ENCODE results near the gene ZBED5.
"Not testable (repeated sequence)": the region's sequence is repeated elsewhere in the genome, so short reads cannot be mapped to it uniquely, and the experiment has no call there.

Gene ZBED5

DNA sequence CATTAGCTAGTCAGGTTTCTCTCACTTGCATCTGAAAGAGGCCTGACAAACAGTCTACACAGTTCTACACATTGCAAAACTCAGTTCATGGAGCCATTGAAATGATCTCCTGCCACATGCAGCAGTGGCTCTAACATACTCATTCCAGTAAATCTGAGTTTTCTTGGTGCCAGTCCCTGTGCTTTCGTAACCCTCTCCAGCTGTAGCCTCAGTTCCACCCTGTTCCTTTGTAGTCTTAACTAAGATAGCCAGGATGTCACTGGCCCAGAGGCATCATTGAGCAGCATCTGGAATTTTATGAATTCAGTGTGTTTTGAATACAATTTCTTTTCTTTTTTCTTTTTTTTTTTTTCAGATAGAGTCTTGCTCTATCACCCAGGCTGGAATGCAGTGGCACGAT, 37.4 kb upstream of the ZBED5 start:
- CTCF ChIA-PET, result no interaction called here
- DNase-seq (ENCODE audit: extremely low spot score), result no peak
- TF ChIP-seq FOXM1 (IDR thresholded peaks at IDR 0.05; ENCODE audit: borderline replicate concordance) (no peak), L3MBTL2 (conservative IDR thresholded peaks at IDR 0.05) (no peak), ZNF384 (IDR thresholded peaks at IDR 0.05) (no peak), HDGF (IDR thresholded peaks at IDR 0.05; ENCODE audit: borderline replicate concordance) (no peak), ARNT (IDR thresholded peaks at IDR 0.05) (no peak), ELF4 (IDR thresholded peaks at IDR 0.05) (no peak), FOXA1 (IDR thresholded peaks at IDR 0.05) (no peak), FOXK2 (IDR thresholded peaks at IDR 0.05) (no peak), BHLHE40 (IDR thresholded peaks at IDR 0.05; ENCODE audit: borderline replicate concordance) (no peak), CTBP1 (IDR thresholded peaks at IDR 0.05; ENCODE audit: borderline replicate concordance) (no peak), NFRKB (IDR thresholded peaks at IDR 0.05) (no peak), TARDBP (IDR thresholded peaks at IDR 0.05) (no peak), LEF1 (IDR thresholded peaks at IDR 0.05; ENCODE audit: borderline replicate concordance) (no peak), SP1 (IDR thresholded peaks at IDR 0.05) (no peak), SUZ12 (IDR thresholded peaks at IDR 0.05) (no peak)
- TF ChIP-seq, protein P1, sequence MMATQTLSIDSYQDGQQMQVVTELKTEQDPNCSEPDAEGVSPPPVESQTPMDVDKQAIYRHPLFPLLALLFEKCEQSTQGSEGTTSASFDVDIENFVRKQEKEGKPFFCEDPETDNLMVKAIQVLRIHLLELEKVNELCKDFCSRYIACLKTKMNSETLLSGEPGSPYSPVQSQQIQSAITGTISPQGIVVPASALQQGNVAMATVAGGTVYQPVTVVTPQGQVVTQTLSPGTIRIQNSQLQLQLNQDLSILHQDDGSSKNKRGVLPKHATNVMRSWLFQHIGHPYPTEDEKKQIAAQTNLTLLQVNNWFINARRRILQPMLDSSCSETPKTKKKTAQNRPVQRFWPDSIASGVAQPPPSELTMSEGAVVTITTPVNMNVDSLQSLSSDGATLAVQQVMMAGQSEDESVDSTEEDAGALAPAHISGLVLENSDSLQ (IDR thresholded peaks at IDR 0.05), result no peak
- POLR2A ChIA-PET, result interaction anchor here (1.5 to 2.6 kb wide), 2 partner anchors 37 to 86 kb away, joined by 3 to 6 read pairs; partner anchors contain the start of genes EIF4G2 and ZBED5

DNA sequence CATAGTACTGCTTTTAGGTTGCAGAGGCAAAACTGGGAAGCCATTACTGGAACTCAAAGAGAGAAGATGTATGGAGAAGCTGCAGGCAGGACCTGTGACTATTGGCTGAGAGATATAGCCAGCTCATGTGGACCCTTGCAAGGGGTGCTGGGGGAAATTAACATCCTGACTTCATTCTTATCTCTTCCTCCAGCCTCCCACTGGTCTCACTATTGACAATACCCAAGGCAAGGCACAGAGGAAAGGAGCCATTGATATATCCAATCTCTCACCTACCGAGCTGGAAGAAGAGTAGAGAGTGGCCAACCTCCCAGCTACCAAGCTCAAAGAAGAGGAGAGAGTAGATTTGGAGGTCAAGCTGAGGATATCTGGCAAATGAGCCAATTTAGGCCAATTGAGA, 36.8 kb upstream of the ZBED5 start:
- DNase-seq (ENCODE audit: extremely low spot score), result no peak
- TF ChIP-seq BHLHE40 (IDR thresholded peaks at IDR 0.05; ENCODE audit: borderline replicate concordance), result no peak
- no peak for TF ChIP-seq ELF4 (IDR thresholded peaks at IDR 0.05)
- TF ChIP-seq CTBP1 (IDR thresholded peaks at IDR 0.05; ENCODE audit: borderline replicate concordance), result no peak
- CTCF ChIA-PET, result interaction anchor here (1.6 kb wide), 1 partner anchor 16 kb away, joined by 6 read pairs; no protein-coding TSS in a partner anchor
- POLR2A ChIA-PET, result interaction anchor here (1.5 to 2.6 kb wide), 2 partner anchors 37 to 86 kb away, joined by 3 to 6 read pairs; partner anchors contain the start of genes EIF4G2 and ZBED5

DNA sequence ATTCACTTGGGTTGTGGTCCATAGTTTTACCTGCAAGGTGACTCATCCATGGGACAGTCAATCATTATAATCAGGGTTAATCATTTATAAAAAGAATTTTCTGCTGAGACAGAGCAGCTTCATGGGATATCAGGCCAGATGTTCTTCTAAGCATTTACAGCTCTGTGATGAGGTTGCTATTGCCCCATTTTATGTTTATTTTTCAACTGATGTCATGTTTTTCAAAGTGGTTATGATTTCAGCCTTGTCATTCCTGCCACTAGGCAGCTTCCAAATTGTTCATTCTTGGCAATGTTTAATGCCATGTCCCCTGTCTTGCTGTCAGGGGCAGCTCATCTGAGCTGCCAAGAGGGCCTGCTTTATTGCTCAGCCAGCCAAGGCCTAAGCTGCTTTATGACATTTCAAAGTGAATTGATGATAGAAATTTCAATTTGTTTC, 35.9 kb upstream of the ZBED5 start:
- DNase-seq (ENCODE audit: extremely low spot score), result no peak
- TF ChIP-seq LEF1 (IDR thresholded peaks at IDR 0.05; ENCODE audit: borderline replicate concordance) (no peak), BHLHE40 (IDR thresholded peaks at IDR 0.05; ENCODE audit: borderline replicate concordance) (no peak), SUZ12 (IDR thresholded peaks at IDR 0.05) (no peak)
- POLR2A ChIA-PET, result interaction anchor here (2.6 kb wide), 1 partner anchor 85 kb away, joined by 6 read pairs; the partner anchor contains the start of gene EIF4G2
- CTCF ChIA-PET, result interaction anchor here (1.6 kb wide), 1 partner anchor 15 kb away, joined by 6 read pairs; no protein-coding TSS in a partner anchor

DNA sequence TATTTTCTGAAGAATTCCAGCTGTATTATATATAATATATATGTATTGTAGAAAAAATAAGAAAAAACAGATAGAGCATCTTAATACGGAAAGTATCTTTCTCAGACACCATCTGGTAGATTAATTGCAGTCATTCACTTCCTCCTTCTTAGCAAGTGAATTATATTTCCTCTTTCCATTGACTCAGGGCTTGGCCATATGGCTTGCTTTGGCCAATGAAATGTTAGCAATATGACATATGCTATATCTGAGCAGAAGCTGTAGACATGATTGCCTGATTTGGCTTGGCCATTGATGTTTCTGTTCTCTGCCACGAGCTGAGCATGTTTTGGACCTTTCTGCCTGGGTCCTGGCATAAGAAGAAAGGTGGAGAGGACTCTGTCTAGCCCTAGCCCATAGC, 34.4 kb upstream of the ZBED5 start:
- TF ChIP-seq, protein P1 (IDR thresholded peaks at IDR 0.05), result no peak
- no peak for TF ChIP-seq SP1 (IDR thresholded peaks at IDR 0.05)
- no peak for TF ChIP-seq ARNT (IDR thresholded peaks at IDR 0.05)
- no peak for TF ChIP-seq TARDBP (IDR thresholded peaks at IDR 0.05)
- TF ChIP-seq FOXM1 (IDR thresholded peaks at IDR 0.05; ENCODE audit: borderline replicate concordance), result no peak
- TF ChIP-seq FOXK2 (IDR thresholded peaks at IDR 0.05), result no peak
- TF ChIP-seq BHLHE40 (IDR thresholded peaks at IDR 0.05; ENCODE audit: borderline replicate concordance), result no peak
- TF ChIP-seq FOXA1 (IDR thresholded peaks at IDR 0.05), result no peak
- TF ChIP-seq ZNF384 (IDR thresholded peaks at IDR 0.05), result no peak
- ChIA-PET CTCF (no interaction called here), POLR2A (no interaction called here)
- no peak for DNase-seq (ENCODE audit: extremely low spot score)

DNA sequence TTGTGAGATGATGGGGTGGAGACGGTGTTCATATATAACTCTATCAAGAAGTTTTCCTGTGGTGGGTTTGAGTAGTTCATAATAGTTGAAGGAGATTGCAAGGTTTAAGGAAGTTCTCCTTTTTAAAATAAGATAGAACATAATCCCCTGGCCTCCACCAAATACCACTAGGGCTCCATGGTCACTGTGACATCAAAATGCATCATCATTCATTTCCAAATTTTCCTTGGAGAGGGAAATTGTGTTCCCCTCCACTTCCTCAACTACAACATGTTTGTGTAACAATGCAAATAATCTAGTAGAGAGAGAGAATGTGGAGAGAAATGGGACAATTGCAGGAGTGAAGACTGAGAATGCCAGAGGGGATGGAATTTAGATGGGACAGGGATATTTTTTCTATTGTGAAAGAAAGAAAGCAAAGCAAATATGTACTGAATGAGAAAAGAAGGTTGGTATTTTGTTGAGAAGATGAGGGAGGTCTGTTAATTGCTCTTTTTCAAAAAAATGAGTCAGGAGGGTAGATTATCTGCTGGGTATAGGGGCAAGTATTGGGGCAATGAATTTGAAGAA, 33.4 kb upstream of the ZBED5 start:
- ChIA-PET POLR2A (interaction anchor here (1.1 kb wide), 1 partner anchor 9 kb away, joined by 3 read pairs; no protein-coding TSS in a partner anchor), CTCF (no interaction called here)
- DNase-seq (ENCODE audit: extremely low spot score), result no peak
- no peak for TF ChIP-seq TARDBP (IDR thresholded peaks at IDR 0.05)
- TF ChIP-seq FOXM1 (IDR thresholded peaks at IDR 0.05; ENCODE audit: borderline replicate concordance), result no peak
- TF ChIP-seq HDGF (IDR thresholded peaks at IDR 0.05; ENCODE audit: borderline replicate concordance), result no peak
- TF ChIP-seq BHLHE40 (IDR thresholded peaks at IDR 0.05; ENCODE audit: borderline replicate concordance), result no peak
- TF ChIP-seq ELF4 (IDR thresholded peaks at IDR 0.05), result no peak
- TF ChIP-seq ZNF384 (IDR thresholded peaks at IDR 0.05), result no peak
- TF ChIP-seq L3MBTL2 (conservative IDR thresholded peaks at IDR 0.05), result no peak
- no peak for TF ChIP-seq CTBP1 (IDR thresholded peaks at IDR 0.05; ENCODE audit: borderline replicate concordance)
- TF ChIP-seq ARNT (IDR thresholded peaks at IDR 0.05), result no peak
- TF ChIP-seq SUZ12 (IDR thresholded peaks at IDR 0.05), result no peak
- TF ChIP-seq NFRKB (IDR thresholded peaks at IDR 0.05), result no peak
- TF ChIP-seq LEF1 (IDR thresholded peaks at IDR 0.05; ENCODE audit: borderline replicate concordance), result no peak
- no peak for TF ChIP-seq FOXA1 (IDR thresholded peaks at IDR 0.05)
- TF ChIP-seq SP1 (IDR thresholded peaks at IDR 0.05), result no peak
- TF ChIP-seq, protein P1 (IDR thresholded peaks at IDR 0.05), result no peak
- no peak for TF ChIP-seq FOXK2 (IDR thresholded peaks at IDR 0.05)

DNA sequence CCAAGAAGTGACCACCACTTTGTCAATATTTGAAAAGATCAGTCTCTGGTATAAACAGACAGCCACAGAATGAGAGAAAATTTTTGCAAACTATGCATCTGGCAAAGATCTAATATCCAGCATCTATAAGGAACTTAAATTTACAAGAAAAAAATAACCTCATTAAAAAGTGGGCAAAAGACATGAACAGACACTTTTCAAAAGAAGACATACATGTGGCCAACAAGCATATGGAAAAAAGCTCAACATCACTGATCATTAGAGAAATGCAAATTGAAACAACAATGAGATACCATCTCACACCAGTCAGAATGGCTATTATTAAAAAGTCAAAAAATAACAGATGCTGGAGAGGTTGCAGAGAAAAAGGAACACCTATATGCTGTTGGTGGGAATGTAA, 32.2 kb upstream of the ZBED5 start:
- DNase-seq (ENCODE audit: extremely low spot score); POLR2A ChIA-PET; CTCF ChIA-PET: not testable (repeated sequence)

DNA sequence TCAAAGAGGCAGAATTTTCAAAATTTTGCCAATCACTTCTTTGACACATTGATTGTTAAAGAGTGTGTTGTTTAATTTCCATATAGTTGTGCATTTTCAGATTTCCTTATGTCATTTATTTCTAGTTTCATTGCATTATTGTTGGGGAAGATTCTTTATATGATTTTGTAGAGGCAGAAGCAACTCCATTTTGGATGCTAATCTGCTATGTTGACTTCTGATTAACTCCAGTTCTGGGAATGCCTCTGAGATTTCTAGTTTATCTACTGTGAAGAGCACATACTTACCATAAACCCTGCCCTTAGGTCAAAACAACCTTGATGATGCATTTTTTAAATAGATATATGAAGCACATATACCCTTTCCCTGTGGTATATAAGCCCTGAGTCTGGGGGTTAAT, 29.5 kb upstream of the ZBED5 start:
- ChIA-PET CTCF (interaction anchor here (0.7 kb wide), 1 partner anchor 27 kb away, joined by 3 read pairs; no protein-coding TSS in a partner anchor), POLR2A (no interaction called here)
- DNase-seq (ENCODE audit: extremely low spot score), result no peak
- TF ChIP-seq ELF4 (IDR thresholded peaks at IDR 0.05) (no peak), ARNT (IDR thresholded peaks at IDR 0.05) (no peak), FOXA1 (IDR thresholded peaks at IDR 0.05) (no peak), L3MBTL2 (conservative IDR thresholded peaks at IDR 0.05) (no peak), SP1 (IDR thresholded peaks at IDR 0.05) (no peak), NFRKB (IDR thresholded peaks at IDR 0.05) (no peak), FOXK2 (IDR thresholded peaks at IDR 0.05) (no peak), BHLHE40 (IDR thresholded peaks at IDR 0.05; ENCODE audit: borderline replicate concordance) (no peak), TARDBP (IDR thresholded peaks at IDR 0.05) (no peak), ZNF384 (IDR thresholded peaks at IDR 0.05) (no peak), CTBP1 (IDR thresholded peaks at IDR 0.05; ENCODE audit: borderline replicate concordance) (no peak), HDGF (IDR thresholded peaks at IDR 0.05; ENCODE audit: borderline replicate concordance) (no peak), FOXM1 (IDR thresholded peaks at IDR 0.05; ENCODE audit: borderline replicate concordance) (no peak), SUZ12 (IDR thresholded peaks at IDR 0.05) (no peak), LEF1 (IDR thresholded peaks at IDR 0.05; ENCODE audit: borderline replicate concordance) (no peak)
- TF ChIP-seq, protein P1 (IDR thresholded peaks at IDR 0.05), result no peak
